ENCODE measurements around the gene NUDT14. TPM values are rescaled to one million over a fixed set of nuclear protein-coding genes. Genes with fewer than 3 reads are reported as not detected.

NUDT14 gene
- total and polyA plus RNA-seq, 2 of the 8 experiments (the other 6 are each of a cell fraction or from before 2014, with no cell fraction given): 25.5 to 33.3 TPM

DNA sequence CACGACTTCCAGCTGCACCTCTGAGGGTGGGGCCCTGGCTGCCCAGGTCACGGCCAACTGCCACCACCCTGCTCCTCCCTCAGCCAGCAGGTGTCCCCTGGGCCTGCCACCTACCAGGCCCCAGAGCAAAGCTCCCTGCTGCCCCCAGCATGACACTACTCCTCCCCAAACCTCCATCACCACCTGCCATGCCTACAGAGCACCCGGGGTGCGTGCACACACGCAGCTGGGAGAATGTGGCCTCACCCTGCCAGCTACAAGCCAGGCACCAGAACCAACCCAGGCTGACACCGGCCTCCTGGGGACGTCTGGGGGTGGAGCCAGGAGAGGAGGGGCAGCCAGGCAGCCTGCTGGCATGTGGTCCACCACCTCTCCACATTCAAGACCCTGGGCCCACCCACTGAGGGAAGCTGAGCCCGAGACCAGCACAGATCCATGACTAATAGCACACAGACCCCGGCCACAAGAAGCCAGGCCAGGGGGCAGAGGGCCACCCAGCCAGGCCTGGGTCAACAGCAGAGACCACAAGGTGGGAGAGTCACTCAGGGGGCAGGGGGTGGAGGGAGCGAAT, 15.9 kb downstream of the NUDT14 start:
- Histone ChIP-seq H3K27ac (ENCODE audit: low read depth, low read length) (no peak overlapping the region), H3K9ac (replicated peaks in 1 of 4; ENCODE audit: extremely low read depth in 1 of 4, low read depth in 3 of 4, low read length in 3 of 4) (no peak overlapping the region), H4K91ac (replicated peaks; ENCODE audit: insufficient read length, low read length) (no peak overlapping the region), H3K4me2 (ENCODE audit: insufficient read depth in 1 of 2, low read depth in 2 of 2, low read length in 2 of 2) (no peak overlapping the region; a peak in 1 of 4 replicates), H3K56ac (replicated peaks; ENCODE audit: insufficient read length, low read depth, low read length) (no peak overlapping the region), H2BK5ac (ENCODE audit: low read depth, low read length) (no peak overlapping the region), H3K23ac (ENCODE audit: insufficient read length) (no peak overlapping the region), H3K36me3 (ENCODE audit: control insufficient read depth in 2 of 4, insufficient read depth in 4 of 4, low read length in 3 of 4) (no peaks in the 10 kb centered on the region), H3K4me1 (replicated peaks in 1 of 4; ENCODE audit: control insufficient read depth in 3 of 4, insufficient read depth in 4 of 4, low read length in 3 of 4) (peaks cover 0 to 3% (median 1%) of the 10 kb centered on the region in 4 experiments; a peak in 4 of 7 replicates), H2BK15ac (ENCODE audit: low read length) (0 out of 2 replicates have a peak overlapping the region, but pooled peaks have one; percentile 61), H3K27me3 (replicated peaks in 1 of 4; ENCODE audit: control insufficient read depth in 3 of 4, extremely low read depth in 1 of 4, insufficient read depth in 3 of 4, low read length in 3 of 4) (peaks cover 9 to 26% (median 18%) of the 10 kb centered on the region in 4 experiments), H4K8ac (ENCODE audit: extremely low read depth, insufficient read depth, low read length) (no peak overlapping the region; the same call in 1 of the 2 replicates), H2BK120ac (replicated peaks; ENCODE audit: low read depth, low read length) (no peak overlapping the region), H3K14ac (ENCODE audit: insufficient read length) (no peak overlapping the region), H3K79me2 (ENCODE audit: control insufficient read depth in 1 of 2, insufficient read depth in 2 of 2, low read length in 2 of 2) (no peaks in the 10 kb centered on the region), H4K5ac (ENCODE audit: insufficient read length, low read depth, low read length) (no peak overlapping the region), H3K4ac (replicated peaks; ENCODE audit: insufficient read length, low read depth, low read length) (no peak overlapping the region), H3K18ac (ENCODE audit: extremely low read depth, low read length) (no peak overlapping the region), H2AFZ (ENCODE audit: low read length) (no peak overlapping the region), H3K9me3 (ENCODE audit: insufficient read depth in 2 of 2, low read depth in 1 of 2, low read length in 1 of 2) (no peaks in the 10 kb centered on the region), H4K20me1 (replicated peaks in 1 of 2; ENCODE audit: control insufficient read depth in 1 of 2, insufficient read depth in 2 of 2, low read length in 2 of 2) (peaks cover 7 to 19% of the 10 kb centered on the region in 2 experiments), H2AK5ac (ENCODE audit: low read depth, low read length) (no peak overlapping the region; the same call in 1 of the 2 replicates), H2BK12ac (ENCODE audit: low read depth, low read length) (no peak overlapping the region), H2BK20ac (ENCODE audit: low read length) (no peak overlapping the region), H3K23me2 (ENCODE audit: low read depth, low read length) (peaks cover 4% of the 10 kb centered on the region; the same call in 1 of the 2 replicates), H3K79me1 (ENCODE audit: low read depth, low read length) (peaks cover 5% of the 10 kb centered on the region), H3K4me3 (ENCODE audit: extremely low read depth in 1 of 4, insufficient read depth in 2 of 4, low read depth in 3 of 4, low read length in 4 of 4) (no peak overlapping the region)
- DNase-seq (ENCODE audit: low read depth in 1 of 2, low spot score in 2 of 2) (no peak), FAIRE-seq (no peak)
- WGBS, 2 experiments (ENCODE audit: extremely low coverage in 1 of 2, insufficient coverage in 1 of 2, insufficient read length in 1 of 2, insufficient replicate concordance in 2 of 2, low coverage in 1 of 2, low lambda C conversion rate in 2 of 2, missing lambda C conversion rate in 1 of 2): 91% methylated on average over 9 of the region's 10 CpGs; no CpG with 5 or more reads in 1 of the 2 experiments
- POLR2A ChIA-PET (ENCODE audit: partially characterized antibody): interaction anchor here (0.6 to 1.5 kb wide), 2 partner anchors 15 to 83 kb away, joined by 3 to 4 read pairs; no protein-coding TSS in a partner anchor
- CTCF ChIA-PET (ENCODE audit: partially characterized antibody): interaction anchor here (0.7 to 2.4 kb wide), 15 partner anchors 9 to 268 kb away, joined by 3 to 12 read pairs (median 4); no protein-coding TSS in a partner anchor
- TF ChIP-seq RFX5 (IDR thresholded peaks at IDR 0.05; ENCODE audit: borderline replicate concordance, low read depth, low read length) (no peak), TAF7 (optimal IDR thresholded peaks at IDR 0.05; ENCODE audit: borderline replicate concordance, low read depth, low read length) (no peak), RBBP5 (IDR thresholded peaks at IDR 0.05; ENCODE audit: borderline replicate concordance, low read depth, low read length) (no peak), CREB1 (IDR thresholded peaks at IDR 0.05) (no peak)
- TF ChIP-seq, protein P1, sequence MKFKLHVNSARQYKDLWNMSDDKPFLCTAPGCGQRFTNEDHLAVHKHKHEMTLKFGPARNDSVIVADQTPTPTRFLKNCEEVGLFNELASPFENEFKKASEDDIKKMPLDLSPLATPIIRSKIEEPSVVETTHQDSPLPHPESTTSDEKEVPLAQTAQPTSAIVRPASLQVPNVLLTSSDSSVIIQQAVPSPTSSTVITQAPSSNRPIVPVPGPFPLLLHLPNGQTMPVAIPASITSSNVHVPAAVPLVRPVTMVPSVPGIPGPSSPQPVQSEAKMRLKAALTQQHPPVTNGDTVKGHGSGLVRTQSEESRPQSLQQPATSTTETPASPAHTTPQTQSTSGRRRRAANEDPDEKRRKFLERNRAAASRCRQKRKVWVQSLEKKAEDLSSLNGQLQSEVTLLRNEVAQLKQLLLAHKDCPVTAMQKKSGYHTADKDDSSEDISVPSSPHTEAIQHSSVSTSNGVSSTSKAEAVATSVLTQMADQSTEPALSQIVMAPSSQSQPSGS (IDR thresholded peaks at IDR 0.05; ENCODE audit: low read length): no peak
- TF ChIP-seq, protein P2, sequence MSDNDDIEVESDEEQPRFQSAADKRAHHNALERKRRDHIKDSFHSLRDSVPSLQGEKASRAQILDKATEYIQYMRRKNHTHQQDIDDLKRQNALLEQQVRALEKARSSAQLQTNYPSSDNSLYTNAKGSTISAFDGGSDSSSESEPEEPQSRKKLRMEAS (IDR thresholded peaks at IDR 0.05): no peak
- TF ChIP-seq, protein P3, sequence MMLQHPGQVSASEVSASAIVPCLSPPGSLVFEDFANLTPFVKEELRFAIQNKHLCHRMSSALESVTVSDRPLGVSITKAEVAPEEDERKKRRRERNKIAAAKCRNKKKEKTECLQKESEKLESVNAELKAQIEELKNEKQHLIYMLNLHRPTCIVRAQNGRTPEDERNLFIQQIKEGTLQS (IDR thresholded peaks at IDR 0.05; ENCODE audit: insufficient read depth, low read depth, low read length): no peak
